HT1080 (cell line): ENCODE measurements around the gene SMO. TPM values are rescaled to one million over a fixed set of nuclear protein-coding genes. Genes with fewer than 3 reads are reported as not detected.
A peak's percentile ranks its signal among the peaks of the same experiment; 100 is the strongest.
"Not testable (repeated sequence)": the region's sequence is repeated elsewhere in the genome, so short reads cannot be mapped to it uniquely, and the experiment has no call there.

Source experiments
- DNase-seq: peaks from one replicate; pipeline ENCODE4 v3.0.0-alpha.2; 2015; ENCODE audit warnings: low read depth
- small RNA-seq: library from RNA; depleted of rRNA; stranded (forward); fragments of <200 nt; gene quantifications from one replicate; pipeline ENCODE3, GENCODE V24; 2014
- total RNA-seq: library from RNA; depleted of rRNA; stranded (reverse); fragments of >200 nt; shearing (Covaris generic); gene quantifications from 2 replicates; pipeline ENCODE4 v1.2.3, GENCODE V29; 2014; rRNA removed

Gene SMO
- total RNA-seq, 1 experiment from 2014 or later: 16.1 TPM

GRCh38 chr7:129231666-129232065 lies 43.2 kb downstream of the SMO start:
- DNase-seq: no peak

- no peak for DNase-seq
Measured at GRCh38 chr7:129238546-129238945, 50.1 kb downstream of the SMO start.

- DNase-seq: no peak
Measured at GRCh38 chr7:129240119-129240820, 51.8 kb downstream of the SMO start.

GRCh38 chr7:129244220-129244619 lies 55.8 kb downstream of the SMO start:
- DNase-seq: no peak

- DNase-seq: no peak
Measured at GRCh38 chr7:129245533-129245932, 57.1 kb downstream of the SMO start.

GRCh38 chr7:129247087-129247486 lies 58.7 kb downstream of the SMO start:
- no peak for DNase-seq

- DNase-seq: no peak
Measured at GRCh38 chr7:129252128-129252527, 63.7 kb downstream of the SMO start.

- not testable (repeated sequence) for DNase-seq
Measured at GRCh38 chr7:129252603-129253002, 64.2 kb downstream of the SMO start.

- DNase-seq: no peak
Measured at GRCh38 chr7:129255800-129256199, 67.4 kb downstream of the SMO start.

- DNase-seq: no peak
Measured at GRCh38 chr7:129256221-129256620, 67.8 kb downstream of the SMO start.

- no peak for DNase-seq
Measured at GRCh38 chr7:129257168-129257567, 68.7 kb downstream of the SMO start.

GRCh38 chr7:129258649-129259389 lies 70.4 kb downstream of the SMO start:
- no peak for DNase-seq

GRCh38 chr7:129262324-129262723 lies 73.9 kb downstream of the SMO start:
- peak; percentile 20 for DNase-seq

Small RNA genes lying within 50 kb of the gene (small RNA-seq; reads per million reads assigned to genes)
- not detected for gene RNY1P11

Other genes starting within 250 kb of the SMO start
- 50.4 and 63.4 TPM in 2 replicates for gene TNPO3, start 133.5 kb upstream of the SMO start, total RNA-seq
- gene TSPAN33, start 43.9 kb upstream of the SMO start, total RNA-seq: 0.08 and 0.20 TPM in 2 replicates
- gene AHCYL2, start 36.4 kb downstream of the SMO start, total RNA-seq: 2.9 and 4.2 TPM in 2 replicates
- 14.3 and 15.2 TPM in 2 replicates for gene STRIP2, start 245.8 kb downstream of the SMO start, total RNA-seq